ENCODE results near the gene RDX. TPM values are rescaled to one million over a fixed set of nuclear protein-coding genes. Genes with fewer than 3 reads are reported as not detected.

RDX gene
- total RNA-seq, 1 experiment from 2014 or later: 77.4 TPM

DNA sequence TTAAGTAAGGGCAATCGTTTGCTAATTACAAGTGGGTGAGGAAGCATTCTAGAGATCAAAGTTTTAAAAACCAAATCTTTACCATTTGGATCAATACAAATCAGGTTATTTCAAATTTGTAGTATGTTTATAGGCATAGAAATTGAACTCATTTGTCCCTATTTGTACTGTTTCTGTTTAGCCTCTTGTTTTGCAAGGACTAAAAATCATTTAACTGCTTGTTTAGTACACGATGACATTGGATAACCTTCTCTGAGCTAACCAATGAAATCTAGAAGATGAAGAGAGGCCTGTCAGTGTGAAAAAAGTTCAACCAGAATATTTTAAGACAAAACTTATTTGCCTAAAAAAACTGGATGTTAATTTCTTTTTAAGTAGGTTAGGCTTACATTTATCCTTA, 163.3 kb downstream of the RDX start (continued):
- TF ChIP-seq, protein P1, sequence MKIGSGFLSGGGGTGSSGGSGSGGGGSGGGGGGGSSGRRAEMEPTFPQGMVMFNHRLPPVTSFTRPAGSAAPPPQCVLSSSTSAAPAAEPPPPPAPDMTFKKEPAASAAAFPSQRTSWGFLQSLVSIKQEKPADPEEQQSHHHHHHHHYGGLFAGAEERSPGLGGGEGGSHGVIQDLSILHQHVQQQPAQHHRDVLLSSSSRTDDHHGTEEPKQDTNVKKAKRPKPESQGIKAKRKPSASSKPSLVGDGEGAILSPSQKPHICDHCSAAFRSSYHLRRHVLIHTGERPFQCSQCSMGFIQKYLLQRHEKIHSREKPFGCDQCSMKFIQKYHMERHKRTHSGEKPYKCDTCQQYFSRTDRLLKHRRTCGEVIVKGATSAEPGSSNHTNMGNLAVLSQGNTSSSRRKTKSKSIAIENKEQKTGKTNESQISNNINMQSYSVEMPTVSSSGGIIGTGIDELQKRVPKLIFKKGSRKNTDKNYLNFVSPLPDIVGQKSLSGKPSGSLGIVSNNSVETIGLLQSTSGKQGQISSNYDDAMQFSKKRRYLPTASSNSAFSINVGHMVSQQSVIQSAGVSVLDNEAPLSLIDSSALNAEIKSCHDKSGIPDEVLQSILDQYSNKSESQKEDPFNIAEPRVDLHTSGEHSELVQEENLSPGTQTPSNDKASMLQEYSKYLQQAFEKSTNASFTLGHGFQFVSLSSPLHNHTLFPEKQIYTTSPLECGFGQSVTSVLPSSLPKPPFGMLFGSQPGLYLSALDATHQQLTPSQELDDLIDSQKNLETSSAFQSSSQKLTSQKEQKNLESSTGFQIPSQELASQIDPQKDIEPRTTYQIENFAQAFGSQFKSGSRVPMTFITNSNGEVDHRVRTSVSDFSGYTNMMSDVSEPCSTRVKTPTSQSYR (CRISPR knock-in tag; IDR thresholded peaks at IDR 0.05): no peak
- no peak for TF ChIP-seq ZNF423 (CRISPR knock-in tag; IDR thresholded peaks at IDR 0.05)

DNA sequence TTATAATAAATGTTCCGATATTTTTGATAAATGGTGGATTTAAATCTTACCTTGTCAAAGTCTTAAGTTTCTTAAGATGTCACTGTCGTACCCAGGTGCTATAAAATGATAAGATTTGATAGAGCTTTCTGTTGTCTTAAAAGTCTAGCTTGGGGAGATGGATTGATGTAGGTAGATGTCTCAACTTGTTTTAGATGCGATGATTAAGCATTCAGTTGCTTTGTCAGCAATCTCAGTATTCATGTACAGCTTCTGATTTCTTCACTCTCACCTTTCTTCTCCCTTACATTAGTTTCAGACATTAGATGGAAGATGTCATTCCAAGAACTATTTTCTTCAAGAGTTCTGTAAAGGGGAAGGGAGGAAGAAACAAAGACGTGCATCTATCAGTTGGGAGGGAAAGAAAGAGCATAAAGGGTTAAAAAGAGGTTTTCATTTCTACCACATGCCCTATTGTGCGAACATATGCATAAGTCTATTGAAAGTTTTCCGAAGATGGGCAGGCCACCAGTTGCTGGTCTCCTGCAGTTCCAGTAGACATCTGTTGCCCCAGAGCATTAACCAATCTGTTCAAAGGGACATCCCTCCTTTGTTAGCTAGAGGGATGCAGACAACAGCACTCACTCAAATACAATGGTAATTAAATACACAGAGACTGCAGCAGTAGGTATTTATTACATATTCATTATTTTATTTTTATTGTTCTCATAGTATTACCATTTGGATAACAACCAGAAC, 164.9 kb downstream of the RDX start:
- DNase-seq (ENCODE audit: low spot score) (no peak), ATAC-seq (no peak)
- Mint-ChIP-seq H3K27me3 (ENCODE audit: low read depth) (no peaks in the 10 kb centered on the region), H3K9me3 (no peaks in the 10 kb centered on the region), H3K27ac (no peak overlapping the region), H3K4me3 (no peak overlapping the region), H3K36me3 (no peaks in the 10 kb centered on the region), H3K4me1 (peaks cover 46% of the 10 kb centered on the region)
- CTCF ChIA-PET: interaction anchor here (1.1 kb wide), 1 partner anchor 38 kb away, joined by 3 read pairs; the partner anchor contains the start of gene ZC3H12C
- POLR2A ChIA-PET: interaction anchor here (0.7 kb wide), 1 partner anchor 13 kb away, joined by 3 read pairs; no protein-coding TSS in a partner anchor
- TF ChIP-seq NFE2L1 (CRISPR knock-in tag; IDR thresholded peaks at IDR 0.05): no peak
- TF ChIP-seq KAT7 (CRISPR knock-in tag; IDR thresholded peaks at IDR 0.05; ENCODE audit: borderline replicate concordance): no peak
- TF ChIP-seq, protein P2, sequence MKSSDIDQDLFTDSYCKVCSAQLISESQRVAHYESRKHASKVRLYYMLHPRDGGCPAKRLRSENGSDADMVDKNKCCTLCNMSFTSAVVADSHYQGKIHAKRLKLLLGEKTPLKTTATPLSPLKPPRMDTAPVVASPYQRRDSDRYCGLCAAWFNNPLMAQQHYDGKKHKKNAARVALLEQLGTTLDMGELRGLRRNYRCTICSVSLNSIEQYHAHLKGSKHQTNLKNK (CRISPR knock-in tag; IDR thresholded peaks at IDR 0.05): no peak
- no peak for TF ChIP-seq ZNF317 (CRISPR knock-in tag; IDR thresholded peaks at IDR 0.05; ENCODE audit: borderline replicate concordance, low read depth)

DNA sequence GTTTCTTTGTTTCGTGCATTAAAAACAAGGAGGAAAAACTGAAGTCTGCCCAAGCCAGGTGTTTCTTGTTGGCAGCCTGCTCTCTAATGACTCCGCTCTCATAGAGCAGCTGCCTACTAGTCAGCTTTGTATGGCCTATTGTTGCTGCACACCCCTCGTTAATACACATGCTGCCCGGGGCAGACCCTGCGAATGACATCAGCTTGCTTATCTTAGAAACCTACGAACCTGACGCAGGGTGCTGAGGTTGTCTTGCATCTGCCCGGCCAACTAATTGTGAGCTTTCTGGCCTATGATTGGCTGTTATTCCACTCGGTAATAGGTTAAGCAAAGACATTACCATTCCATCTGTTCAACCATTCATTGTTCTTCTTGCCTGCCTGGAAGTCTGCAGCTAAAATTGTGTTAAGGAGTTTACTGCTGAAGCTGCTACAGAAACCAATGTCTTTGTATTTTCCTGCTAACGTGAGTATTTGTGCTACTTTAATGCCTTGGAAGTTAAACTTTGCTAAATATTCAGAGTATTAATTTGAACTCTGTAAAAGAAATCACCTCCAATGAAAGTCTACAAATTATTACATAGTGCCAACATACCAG, 165.7 kb downstream of the RDX start:
- Mint-ChIP-seq H3K27ac (peak overlapping the region; percentile 26; the same call in 1 of the 2 replicates), H3K4me3 (no peak overlapping the region), H3K4me1 (peaks cover 46% of the 10 kb centered on the region), H3K9me3 (no peaks in the 10 kb centered on the region), H3K27me3 (ENCODE audit: low read depth) (no peaks in the 10 kb centered on the region), H3K36me3 (no peaks in the 10 kb centered on the region)
- peak; percentile 13 for DNase-seq (ENCODE audit: low spot score)
- POLR2A ChIA-PET: no interaction called here
- ATAC-seq: peak; percentile 64
- CTCF ChIA-PET: interaction anchor here (1.1 kb wide), 1 partner anchor 38 kb away, joined by 3 read pairs; the partner anchor contains the start of gene ZC3H12C
- TF ChIP-seq FOXP1 (CRISPR knock-in tag; IDR thresholded peaks at IDR 0.05; ENCODE audit: borderline replicate concordance): no peak
- no peak for TF ChIP-seq MXD4 (CRISPR knock-in tag; IDR thresholded peaks at IDR 0.05; ENCODE audit: borderline replicate concordance)
- TF ChIP-seq, protein P3, sequence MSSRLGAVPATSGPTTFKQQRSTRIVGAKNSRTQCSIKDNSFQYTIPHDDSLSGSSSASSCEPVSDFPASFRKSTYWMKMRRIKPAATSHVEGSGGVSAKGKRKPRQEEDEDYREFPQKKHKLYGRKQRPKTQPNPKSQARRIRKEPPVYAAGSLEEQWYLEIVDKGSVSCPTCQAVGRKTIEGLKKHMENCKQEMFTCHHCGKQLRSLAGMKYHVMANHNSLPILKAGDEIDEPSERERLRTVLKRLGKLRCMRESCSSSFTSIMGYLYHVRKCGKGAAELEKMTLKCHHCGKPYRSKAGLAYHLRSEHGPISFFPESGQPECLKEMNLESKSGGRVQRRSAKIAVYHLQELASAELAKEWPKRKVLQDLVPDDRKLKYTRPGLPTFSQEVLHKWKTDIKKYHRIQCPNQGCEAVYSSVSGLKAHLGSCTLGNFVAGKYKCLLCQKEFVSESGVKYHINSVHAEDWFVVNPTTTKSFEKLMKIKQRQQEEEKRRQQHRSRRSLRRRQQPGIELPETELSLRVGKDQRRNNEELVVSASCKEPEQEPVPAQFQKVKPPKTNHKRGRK (CRISPR knock-in tag; IDR thresholded peaks at IDR 0.05; ENCODE audit: borderline replicate concordance): no peak
- TF ChIP-seq, protein P1 (CRISPR knock-in tag; IDR thresholded peaks at IDR 0.05): no peak
- TF ChIP-seq ETV6 (CRISPR knock-in tag; IDR thresholded peaks at IDR 0.05): no peak
- TF ChIP-seq, protein P4, sequence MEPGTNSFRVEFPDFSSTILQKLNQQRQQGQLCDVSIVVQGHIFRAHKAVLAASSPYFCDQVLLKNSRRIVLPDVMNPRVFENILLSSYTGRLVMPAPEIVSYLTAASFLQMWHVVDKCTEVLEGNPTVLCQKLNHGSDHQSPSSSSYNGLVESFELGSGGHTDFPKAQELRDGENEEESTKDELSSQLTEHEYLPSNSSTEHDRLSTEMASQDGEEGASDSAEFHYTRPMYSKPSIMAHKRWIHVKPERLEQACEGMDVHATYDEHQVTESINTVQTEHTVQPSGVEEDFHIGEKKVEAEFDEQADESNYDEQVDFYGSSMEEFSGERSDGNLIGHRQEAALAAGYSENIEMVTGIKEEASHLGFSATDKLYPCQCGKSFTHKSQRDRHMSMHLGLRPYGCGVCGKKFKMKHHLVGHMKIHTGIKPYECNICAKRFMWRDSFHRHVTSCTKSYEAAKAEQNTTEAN (CRISPR knock-in tag; IDR thresholded peaks at IDR 0.05): no peak
- TF ChIP-seq, protein P5, sequence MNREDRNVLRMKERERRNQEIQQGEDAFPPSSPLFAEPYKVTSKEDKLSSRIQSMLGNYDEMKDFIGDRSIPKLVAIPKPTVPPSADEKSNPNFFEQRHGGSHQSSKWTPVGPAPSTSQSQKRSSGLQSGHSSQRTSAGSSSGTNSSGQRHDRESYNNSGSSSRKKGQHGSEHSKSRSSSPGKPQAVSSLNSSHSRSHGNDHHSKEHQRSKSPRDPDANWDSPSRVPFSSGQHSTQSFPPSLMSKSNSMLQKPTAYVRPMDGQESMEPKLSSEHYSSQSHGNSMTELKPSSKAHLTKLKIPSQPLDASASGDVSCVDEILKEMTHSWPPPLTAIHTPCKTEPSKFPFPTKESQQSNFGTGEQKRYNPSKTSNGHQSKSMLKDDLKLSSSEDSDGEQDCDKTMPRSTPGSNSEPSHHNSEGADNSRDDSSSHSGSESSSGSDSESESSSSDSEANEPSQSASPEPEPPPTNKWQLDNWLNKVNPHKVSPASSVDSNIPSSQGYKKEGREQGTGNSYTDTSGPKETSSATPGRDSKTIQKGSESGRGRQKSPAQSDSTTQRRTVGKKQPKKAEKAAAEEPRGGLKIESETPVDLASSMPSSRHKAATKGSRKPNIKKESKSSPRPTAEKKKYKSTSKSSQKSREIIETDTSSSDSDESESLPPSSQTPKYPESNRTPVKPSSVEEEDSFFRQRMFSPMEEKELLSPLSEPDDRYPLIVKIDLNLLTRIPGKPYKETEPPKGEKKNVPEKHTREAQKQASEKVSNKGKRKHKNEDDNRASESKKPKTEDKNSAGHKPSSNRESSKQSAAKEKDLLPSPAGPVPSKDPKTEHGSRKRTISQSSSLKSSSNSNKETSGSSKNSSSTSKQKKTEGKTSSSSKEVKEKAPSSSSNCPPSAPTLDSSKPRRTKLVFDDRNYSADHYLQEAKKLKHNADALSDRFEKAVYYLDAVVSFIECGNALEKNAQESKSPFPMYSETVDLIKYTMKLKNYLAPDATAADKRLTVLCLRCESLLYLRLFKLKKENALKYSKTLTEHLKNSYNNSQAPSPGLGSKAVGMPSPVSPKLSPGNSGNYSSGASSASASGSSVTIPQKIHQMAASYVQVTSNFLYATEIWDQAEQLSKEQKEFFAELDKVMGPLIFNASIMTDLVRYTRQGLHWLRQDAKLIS (CRISPR knock-in tag; IDR thresholded peaks at IDR 0.05; ENCODE audit: borderline replicate concordance): no peak
- no peak for TF ChIP-seq CREM (CRISPR knock-in tag; IDR thresholded peaks at IDR 0.05)
- TF ChIP-seq, protein P6, sequence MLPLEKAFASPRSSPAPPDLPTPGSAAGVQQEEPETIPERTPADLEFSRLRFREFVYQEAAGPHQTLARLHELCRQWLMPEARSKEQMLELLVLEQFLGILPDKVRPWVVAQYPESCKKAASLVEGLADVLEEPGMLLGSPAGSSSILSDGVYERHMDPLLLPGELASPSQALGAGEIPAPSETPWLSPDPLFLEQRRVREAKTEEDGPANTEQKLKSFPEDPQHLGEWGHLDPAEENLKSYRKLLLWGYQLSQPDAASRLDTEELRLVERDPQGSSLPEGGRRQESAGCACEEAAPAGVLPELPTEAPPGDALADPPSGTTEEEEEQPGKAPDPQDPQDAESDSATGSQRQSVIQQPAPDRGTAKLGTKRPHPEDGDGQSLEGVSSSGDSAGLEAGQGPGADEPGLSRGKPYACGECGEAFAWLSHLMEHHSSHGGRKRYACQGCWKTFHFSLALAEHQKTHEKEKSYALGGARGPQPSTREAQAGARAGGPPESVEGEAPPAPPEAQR (CRISPR knock-in tag; IDR thresholded peaks at IDR 0.05): no peak
- TF ChIP-seq ZBTB21 (CRISPR knock-in tag; IDR thresholded peaks at IDR 0.05; ENCODE audit: borderline replicate concordance): no peak
